DLD1 (cell line): ENCODE data around the gene RPUSD3.
"Not testable (repeated sequence)": the region's sequence is repeated elsewhere in the genome, so short reads cannot be mapped to it uniquely, and the experiment has no call there.

Experiments
- in situ Hi-C: cut with HindIII; loops from 2 replicates; pipeline ENCODE4 v1.10.0; 2017; ENCODE audit warnings: low sequenced_read_pairs

Gene RPUSD3

DNA sequence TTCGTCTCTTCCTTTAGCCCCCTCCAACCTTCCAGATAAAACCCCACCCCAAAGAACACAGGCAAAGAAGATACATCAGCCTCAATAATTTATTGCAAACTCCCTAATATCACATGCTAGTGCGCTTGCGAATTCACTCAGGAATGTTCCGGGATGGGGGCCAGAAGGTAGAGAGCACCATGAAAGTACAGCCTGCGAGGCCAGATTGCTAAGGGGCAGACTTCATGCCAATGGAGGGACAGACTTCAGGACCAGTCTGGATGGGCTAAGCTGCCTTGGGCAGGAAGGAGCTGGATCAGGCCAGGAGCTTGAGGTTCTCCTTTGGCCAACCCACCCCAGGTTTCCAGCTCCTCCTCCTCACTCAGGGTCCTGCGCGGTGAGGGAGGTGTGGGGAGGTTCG lies 22.8 kb upstream of the RPUSD3 start:
- in situ Hi-C loops: loop anchor here (10.0 kb wide), 1 partner anchor 148 kb away; no protein-coding TSS in a partner anchor

DNA sequence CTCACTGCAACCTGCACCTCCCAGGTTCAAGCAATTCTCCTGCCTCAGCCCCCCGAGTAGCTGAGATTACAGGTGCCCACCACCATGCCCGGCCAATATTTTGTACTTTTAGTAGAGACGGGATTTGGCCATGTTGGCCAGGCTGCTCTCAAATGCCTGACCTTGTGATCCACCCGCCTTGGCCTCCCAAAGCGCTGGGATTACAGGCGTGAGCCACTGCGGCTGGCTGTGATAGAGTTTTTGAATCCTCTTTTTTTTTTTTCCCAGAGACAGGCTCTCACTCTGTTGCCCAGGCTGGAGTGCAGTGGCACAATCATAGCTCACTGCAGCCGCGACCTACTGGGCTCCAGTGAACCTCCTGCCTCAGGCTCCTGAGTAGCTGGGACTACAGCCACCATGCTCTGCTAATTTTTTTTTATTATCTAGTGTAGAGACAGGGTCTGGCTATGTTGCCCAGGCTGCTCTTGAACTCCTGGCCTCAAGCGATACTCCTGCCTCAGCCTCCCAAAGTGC lies 21.4 kb upstream of the RPUSD3 start:
- in situ Hi-C loops: loop anchor here (10.0 kb wide), 1 partner anchor 150 kb away; no protein-coding TSS in a partner anchor

DNA sequence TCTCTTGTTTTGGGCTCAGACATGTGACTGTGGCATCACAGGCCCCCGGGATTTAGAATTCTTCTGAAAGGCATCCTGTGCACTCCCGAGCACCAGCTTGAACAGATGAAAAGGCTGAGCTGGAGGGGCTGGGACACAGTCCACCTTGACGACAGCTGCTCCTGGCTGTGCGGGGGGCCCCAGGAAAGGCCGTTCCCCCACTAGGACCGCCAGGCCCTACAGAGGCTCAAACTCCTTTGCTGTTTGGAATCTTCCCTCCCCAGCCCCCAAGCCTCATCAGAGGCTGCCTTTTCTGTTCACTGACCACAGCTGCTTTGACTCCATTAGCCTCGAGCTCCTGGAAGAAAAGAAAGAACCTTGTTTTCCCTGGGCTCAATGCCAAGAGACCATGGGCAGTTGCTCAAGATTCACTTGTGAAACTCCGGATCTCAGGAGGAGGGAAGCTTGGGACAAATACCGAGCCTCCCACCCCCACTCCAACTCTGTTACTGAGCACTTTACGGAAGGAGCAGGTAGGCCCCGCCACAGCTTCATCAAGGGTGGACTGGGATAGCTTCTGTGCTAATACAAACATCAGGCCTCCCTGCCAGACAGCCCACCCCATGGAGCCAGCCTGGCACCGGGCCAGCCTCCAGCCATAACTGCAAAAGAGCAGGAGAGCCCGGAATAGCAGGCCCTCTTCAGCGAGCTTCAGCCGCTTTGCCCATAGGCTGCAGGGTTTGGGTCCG lies 20.6 kb upstream of the RPUSD3 start:
- in situ Hi-C loops: loop anchor here (10.0 kb wide), 1 partner anchor 150 kb away; no protein-coding TSS in a partner anchor

DNA sequence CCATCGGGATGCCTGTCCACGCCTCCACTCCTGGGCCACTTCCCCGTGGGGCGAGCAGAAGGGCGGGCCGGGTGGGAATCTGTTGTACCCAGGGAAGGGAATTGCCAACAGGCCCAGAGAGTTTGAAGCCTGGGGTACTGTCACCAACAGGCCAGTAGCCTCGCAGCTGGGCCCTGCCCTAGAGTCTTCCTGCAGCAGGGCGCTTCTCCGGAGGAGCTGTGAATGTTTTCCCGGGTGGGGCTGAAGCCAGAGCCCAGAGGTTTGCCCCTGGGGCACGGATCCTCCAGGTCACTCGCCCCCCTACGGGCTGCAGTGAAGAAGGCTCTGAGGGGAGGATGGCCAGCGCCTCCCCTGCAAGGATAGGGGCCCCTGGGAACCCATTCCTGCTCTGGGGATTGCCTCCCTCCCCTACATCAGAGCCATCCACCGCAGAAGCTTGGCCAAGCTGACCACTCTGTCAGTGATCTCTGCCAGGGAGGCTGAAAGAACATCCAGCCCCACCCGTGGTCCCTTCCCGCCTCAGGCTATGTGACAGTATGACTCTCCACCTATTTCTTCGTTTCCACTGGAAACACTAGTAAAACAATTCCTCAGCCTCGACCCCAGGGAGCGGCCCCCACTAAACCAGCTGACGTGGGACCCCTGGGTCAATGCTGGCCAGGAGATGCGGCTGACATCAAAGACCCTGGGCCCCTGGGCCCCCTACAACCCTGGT lies 19.4 kb upstream of the RPUSD3 start:
- in situ Hi-C loops: loop anchor here (10.0 kb wide), 1 partner anchor 152 kb away; no protein-coding TSS in a partner anchor

DNA sequence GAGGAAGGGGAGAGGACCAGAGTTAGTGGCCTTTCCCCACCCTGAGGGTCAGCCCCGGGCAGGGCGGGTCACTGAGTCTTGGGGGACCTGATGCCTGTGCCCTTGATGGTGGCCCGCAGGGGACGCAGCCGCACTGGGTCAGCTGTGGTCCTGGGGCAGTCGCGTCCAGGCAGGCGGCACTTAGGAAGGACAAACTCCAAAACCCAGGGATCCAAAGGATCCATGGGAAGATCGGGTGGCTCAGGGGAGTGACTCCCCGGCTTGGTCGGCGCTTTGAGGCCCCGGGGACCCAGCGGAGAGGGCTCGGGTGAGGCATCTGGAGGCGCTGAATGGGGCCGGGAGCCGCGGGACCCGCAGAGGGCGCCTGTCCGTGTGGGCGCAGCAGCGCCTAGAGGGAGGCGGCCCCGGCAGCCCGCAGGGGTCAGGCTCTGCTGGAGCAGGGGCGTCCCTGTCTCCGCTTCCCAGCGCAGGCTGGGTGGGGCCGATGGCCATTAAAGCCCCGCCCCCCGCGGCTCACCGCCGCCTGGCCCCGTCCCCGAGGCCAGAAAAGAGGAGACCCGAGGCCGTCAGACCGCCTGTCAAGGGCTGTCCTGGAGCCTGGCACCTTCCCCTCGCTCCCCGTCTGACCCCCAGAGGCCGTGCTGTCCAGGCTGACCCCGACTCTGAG lies 18.7 kb upstream of the RPUSD3 start:
- in situ Hi-C loops: loop anchor here (10.0 kb wide), 1 partner anchor 152 kb away; no protein-coding TSS in a partner anchor

DNA sequence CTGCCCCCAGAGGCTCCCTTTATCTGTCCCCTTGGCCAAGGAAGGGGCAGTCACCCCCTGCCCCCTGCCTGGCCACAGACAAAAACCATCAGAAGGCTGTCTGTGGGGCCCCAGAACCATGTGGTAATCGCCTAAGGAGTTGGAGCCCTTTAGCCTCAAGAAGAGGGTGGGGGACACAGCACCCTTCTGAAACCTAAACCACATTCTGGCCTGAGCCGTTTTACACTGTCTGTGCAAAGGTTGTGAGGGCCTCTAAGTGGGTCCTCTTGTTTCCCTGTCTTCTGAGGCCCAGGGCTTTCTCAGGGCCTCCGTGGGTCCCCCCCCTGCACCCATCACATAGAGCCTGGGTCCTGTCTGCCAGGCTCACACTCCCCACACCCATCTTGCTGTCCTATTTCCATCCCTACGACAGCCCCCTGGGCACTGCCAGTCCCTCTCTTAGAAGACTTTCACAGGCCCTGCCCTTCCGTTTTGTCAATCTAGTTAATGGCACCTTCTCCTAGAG lies 17.9 kb upstream of the RPUSD3 start:
- in situ Hi-C loops: loop anchor here (10.0 kb wide), 1 partner anchor 153 kb away; no protein-coding TSS in a partner anchor

DNA sequence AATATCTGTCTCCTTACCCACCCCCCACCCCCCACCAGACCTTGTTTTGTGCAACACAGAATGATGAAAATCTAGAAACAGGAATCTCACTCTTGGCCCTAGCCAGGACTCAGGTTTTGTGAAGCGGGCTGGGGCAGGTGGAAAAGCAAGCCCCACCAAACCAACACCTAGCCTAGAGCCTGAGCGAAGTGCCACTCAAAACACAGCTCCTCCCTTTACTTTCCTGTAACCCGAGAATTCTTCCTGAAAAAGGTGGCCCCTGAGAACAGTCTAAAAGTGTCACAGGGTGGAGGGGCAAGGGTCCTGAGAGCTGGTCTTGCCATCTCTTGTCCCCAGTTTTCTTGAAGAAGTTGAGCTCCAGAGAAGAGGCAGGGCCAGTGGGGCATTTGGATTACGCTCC lies 17.4 kb upstream of the RPUSD3 start:
- in situ Hi-C loops: loop anchor here (10.0 kb wide), 1 partner anchor 154 kb away; no protein-coding TSS in a partner anchor

DNA sequence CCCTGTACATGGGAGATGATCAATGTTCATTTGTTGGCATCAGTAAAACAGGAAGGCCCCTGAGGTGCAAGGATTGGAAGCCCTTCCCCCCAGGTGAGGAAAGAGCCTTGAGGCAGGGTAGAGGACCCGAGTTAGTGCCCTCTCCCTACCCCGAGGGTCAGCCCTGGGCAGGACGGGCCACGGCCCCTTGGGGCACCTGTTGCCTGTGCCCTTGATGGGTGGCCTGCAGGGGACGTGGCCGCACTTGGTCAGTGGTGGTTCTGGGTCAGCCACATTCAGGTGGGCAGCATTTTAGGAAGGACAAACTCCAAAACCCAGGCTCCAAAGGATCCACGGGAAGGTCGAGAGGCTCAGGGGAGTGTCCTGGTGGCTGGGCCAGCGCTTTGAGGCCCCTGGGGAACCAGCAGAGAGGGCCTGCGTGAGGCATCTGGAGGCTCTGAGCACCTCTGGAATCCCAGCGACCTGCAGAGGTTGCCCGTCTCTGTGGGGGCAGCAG lies 15.8 kb upstream of the RPUSD3 start:
- in situ Hi-C loops: loop anchor here (10.0 kb wide), 1 partner anchor 155 kb away; no protein-coding TSS in a partner anchor

DNA sequence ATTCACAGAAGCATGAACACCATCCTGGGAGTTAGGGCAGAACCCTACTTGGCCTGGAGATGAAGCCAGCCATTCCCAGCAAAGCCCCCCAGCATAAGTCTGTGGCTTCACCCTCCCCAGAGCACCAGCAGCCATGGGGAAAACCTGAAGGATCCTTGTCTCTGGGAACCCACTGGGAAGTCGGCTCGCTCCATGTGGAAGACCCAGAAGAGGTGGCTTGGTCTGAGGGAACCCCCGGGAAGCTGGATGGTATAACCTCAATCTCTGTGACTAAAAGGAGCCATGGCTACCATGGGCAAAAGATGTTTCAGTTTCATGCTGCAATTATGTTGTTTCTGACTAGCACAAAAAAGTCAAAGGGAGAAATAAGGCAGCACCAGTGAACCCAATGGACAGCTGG lies 11.8 kb upstream of the RPUSD3 start:
- in situ Hi-C loops: no loop called here

DNA sequence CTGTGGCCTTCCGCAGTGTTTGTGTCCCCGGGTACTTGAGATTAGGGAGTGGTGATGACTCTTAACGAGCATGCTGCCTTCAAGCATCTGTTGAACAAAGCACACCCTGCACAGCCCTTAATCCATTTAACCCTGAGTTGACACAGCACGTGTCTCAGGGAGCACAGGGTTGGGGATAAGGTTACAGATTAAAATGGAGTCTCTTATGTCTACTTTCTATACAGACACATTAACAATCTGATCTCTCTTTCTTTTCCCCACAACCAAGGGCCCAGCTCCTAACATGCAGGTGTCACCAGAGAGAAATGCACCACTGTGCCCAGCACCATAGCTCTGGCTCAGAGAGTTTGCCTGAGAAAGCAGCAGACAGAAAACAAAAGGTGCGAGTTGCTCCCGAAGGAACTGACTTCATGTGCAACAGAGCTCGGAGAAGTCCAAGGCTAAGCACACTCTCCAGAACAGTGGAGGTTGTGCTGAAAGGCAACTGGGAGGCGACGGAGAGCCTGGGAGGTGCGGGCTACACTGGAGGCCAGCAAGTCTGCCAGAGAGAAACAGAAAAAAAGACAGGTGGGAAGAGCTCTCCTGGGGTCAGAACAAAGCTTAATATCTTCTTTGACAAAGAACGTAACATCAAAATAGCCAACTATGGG lies 10.6 kb upstream of the RPUSD3 start:
- in situ Hi-C loops: not testable (repeated sequence)

DNA sequence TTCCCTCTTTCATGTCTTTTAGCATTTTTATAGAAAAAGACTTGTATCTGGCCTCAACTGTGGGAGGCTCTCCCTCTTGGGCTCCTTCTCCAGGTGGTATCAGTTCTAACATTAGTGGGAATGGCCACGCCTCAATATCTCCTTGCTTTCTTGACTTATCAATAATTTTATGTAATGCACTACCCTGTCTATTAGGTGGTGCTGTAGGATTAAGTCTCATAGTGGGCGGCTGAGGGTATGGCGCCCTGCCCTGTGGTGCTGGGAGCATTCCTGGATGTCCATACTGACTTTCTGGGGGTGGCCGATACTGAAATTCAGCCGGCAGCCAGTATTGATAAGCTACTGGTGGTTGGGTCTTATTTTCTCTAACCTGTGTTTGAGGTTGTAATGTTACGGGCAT lies 8.7 kb upstream of the RPUSD3 start:
- in situ Hi-C loops: no loop called here

DNA sequence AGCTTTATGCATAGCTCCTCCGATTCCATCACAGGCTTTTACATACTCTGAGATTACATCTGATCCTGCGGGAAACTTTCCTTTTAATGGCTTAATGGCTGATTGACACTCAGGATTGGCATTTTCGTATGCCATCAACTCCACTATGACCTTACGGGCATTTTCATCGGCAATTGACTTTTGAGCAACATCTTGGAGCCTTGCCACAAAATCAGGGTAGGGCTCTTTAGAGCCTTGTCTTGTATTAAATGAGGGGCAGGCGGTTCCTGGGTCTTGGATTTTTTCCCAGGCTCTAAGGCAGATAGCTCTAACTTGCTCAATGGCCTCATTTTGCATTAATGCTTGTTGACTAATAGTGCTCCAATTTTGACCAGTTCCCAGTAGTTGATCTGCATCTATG lies 8.1 kb upstream of the RPUSD3 start:
- in situ Hi-C loops: not testable (repeated sequence)

DNA sequence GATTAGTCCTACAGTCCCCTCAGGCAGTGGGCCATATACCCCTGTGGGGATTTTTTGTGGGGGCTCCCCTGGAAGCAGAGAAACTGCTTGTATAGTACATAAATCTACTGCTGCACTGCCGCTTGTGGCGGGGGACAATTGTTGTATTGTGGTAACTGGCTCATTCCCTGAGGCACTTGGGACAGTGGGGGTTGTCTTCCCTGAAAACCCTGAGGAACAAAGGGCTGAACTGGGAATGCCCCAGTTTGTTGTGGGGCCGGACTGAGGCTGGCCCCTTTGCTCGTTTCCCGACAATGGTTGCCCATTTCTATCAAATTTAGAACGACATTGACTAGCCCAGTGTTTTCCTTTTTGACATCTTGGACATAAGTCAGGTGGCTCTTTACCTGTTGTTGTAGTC lies 7.6 kb upstream of the RPUSD3 start:
- in situ Hi-C loops: not testable (repeated sequence)

DNA sequence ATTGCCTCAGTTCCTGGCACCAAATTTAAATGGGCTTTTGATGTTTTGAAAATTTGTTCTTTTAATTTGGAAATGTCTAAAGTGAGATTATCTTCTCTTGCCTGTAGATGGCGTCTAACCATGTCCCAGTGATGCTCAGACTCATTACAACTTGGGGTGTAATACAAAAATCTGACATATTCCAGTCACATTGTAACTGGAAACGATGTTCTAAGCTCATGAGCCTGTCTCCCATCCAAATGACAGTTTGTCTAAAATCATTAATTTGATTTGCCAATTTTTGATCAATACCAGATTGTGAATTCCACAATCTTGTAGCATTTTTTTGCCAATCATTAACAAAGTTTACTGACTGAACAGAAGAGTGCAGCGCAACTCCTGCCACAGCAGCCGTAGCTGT lies 5.1 kb upstream of the RPUSD3 start:
- in situ Hi-C loops: not testable (repeated sequence)

DNA sequence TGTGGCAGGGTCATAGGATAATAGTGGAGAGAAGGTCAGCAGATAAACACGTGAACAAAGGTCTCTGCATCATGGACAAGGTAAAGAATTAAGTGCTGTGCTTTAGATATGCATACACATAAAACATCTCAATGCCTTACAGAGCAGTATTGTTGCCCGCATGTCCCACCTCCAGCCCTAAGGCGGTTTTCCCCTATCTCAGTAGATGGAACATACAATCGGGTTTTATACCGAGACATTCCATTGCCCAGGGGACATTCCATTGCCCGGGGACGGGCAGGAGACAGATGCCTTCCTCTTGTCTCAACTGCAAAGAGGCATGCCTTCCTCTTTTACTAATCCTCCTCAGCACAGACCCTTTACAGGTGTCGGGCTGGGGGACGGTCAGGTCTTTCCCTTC lies 4.1 kb upstream of the RPUSD3 start:
- in situ Hi-C loops: not testable (repeated sequence)

DNA sequence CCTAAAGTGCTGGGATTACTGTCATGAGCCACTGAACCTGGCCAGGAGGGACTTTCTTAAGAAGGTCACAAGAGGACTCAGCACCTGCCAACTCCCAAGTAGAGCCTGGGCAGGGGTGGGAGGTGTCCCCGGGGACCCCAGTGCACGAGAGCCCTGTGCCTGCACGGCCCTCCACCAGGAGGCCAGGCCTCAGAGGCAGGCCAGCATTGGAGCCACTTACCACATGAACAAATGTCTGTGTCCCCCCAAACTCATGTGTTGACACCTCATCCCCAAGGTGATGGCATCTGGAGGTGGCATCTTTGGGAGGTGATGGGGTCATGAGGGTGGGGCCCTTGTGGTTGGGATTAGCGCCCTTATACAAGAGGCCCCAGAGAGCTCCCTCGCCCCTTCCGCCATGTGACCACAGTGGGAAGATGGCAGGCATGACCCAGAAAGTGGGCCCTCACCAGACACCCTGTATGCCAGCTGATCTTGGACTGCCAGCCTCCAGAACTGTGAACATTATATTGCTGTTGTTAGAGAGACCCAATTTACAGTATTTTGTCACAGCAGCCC lies 3.2 kb upstream of the RPUSD3 start:
- in situ Hi-C loops: no loop called here

DNA sequence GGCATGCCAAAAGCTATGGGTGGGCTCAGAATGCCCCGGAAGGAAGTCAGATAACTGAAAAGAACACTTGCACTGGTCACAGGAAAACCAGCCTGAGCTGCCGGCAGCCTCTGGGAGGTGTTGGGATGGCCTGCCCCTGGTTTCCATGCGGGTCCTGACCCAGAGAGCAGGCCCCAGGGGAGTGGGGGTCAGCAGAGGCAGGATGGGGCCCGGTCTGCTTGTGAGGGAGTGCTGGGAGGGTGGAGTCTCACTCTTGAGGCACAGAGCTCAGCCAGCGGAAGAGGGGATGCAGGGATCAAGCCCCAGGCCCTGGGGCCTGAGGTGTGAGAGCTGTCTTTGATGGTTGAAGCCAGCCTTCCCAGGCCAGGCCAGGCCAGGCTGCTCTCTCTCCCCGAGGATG lies 2.4 kb upstream of the RPUSD3 start:
- in situ Hi-C loops: no loop called here

DNA sequence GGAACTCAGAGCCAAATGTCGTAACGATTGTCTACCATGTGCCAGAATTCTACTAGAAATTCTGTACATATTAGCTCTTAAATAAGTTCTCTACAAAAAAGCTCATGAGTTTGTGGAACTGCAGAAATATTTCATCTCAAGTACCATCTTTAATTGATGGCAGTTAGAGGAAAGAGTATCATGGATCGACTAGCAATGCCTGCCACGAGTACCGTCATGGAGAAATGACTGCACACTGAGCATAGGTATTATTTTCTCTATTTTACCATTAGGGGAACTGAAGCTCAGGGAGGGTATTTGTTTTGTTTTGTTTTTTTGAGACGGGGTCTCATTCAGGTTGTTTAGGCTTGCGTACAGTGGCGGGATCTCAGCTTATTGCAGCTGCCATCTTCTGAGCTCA lies 2.8 kb downstream of the RPUSD3 start:
- in situ Hi-C loops: no loop called here

DNA sequence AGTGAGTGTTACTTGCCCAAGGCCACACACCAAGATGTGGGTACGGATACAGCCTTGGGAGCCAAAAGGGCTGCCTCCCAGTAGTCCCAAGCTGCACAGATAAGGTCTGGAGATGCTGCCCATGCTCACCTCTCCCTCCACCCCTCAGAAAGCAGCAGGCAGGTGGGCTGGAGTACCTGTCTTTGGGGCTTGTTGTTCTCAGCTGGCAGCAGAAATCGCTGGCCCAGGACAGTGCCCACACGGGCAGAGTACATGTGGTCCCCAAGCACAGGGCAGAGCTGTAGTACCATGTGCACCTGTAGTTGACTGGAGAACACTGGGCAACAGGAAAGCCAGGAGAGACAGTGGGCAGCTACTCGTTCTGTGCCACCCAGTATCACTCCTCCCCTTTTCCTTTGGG lies 5.0 kb downstream of the RPUSD3 start:
- in situ Hi-C loops: no loop called here
